ENCODE data around the gene SCIMP. TPM values are rescaled to one million over a fixed set of nuclear protein-coding genes. Genes with fewer than 3 reads are reported as not detected.
"Not testable (repeated sequence)": the region's sequence is repeated elsewhere in the genome, so short reads cannot be mapped to it uniquely, and the experiment has no call there.

Gene SCIMP
- total RNA-seq, 1 donor from 2014 or later, result not detected

DNA sequence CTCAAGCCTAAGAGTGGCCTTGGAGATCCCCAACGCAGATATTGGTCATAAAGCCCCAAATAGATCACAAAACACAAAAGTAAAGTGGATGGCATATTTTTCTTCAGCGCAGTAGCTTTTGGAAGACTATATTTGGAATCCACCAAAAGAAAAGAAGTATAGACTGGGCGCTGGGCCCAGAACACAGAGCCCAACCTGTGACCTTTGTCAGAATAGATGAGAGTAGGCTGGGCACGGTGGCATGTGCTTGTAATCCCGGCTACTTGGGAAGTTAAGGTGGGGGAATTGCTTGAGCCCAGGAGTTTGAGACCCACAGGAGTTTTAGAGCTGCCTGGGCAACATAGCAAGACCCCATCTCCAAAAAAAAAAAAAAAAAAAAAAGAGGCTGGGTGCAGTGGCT, 14.6 kb downstream of the SCIMP start:
- no peak for DNase-seq (ENCODE audit: extremely low spot score, unreplicated experiment)
- TF ChIP-seq, protein P1, sequence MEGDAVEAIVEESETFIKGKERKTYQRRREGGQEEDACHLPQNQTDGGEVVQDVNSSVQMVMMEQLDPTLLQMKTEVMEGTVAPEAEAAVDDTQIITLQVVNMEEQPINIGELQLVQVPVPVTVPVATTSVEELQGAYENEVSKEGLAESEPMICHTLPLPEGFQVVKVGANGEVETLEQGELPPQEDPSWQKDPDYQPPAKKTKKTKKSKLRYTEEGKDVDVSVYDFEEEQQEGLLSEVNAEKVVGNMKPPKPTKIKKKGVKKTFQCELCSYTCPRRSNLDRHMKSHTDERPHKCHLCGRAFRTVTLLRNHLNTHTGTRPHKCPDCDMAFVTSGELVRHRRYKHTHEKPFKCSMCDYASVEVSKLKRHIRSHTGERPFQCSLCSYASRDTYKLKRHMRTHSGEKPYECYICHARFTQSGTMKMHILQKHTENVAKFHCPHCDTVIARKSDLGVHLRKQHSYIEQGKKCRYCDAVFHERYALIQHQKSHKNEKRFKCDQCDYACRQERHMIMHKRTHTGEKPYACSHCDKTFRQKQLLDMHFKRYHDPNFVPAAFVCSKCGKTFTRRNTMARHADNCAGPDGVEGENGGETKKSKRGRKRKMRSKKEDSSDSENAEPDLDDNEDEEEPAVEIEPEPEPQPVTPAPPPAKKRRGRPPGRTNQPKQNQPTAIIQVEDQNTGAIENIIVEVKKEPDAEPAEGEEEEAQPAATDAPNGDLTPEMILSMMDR (IDR thresholded peaks at IDR 0.05), result no peak
- no peaks in the 10 kb centered on the region for H3K4me1 Mint-ChIP-seq (ENCODE audit: unreplicated experiment)
- no peak overlapping the region for H3K27ac Mint-ChIP-seq (ENCODE audit: unreplicated experiment)
- H3K9me3 Mint-ChIP-seq (ENCODE audit: unreplicated experiment), result no peaks in the 10 kb centered on the region
- no peak overlapping the region for H3K4me3 Mint-ChIP-seq (ENCODE audit: unreplicated experiment)
- H3K36me3 Mint-ChIP-seq (ENCODE audit: unreplicated experiment), result peaks cover 7% of the 10 kb centered on the region
- H3K27me3 Mint-ChIP-seq (ENCODE audit: unreplicated experiment), result no peaks in the 10 kb centered on the region

DNA sequence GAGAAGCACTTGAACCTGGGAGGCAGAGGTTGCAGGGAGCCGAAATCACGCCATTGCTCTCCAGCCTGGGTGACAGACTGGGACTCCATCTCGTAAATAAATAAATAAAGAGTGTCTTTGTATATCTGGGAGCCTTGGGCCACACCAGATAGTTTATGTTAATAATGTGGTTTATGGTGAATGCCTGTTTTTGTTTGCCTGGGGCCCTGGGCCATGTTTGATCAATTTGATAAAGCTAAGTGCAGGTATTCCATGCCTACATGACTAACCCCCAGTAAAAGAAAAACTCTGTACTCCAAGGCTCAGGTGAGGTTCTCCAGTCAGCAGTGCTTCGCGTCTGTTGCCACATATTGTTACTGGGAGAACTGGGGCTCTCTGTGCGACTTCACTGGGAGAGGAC, 15.1 kb downstream of the SCIMP start:
- H3K36me3 Mint-ChIP-seq (ENCODE audit: unreplicated experiment), result peaks cover 8% of the 10 kb centered on the region
- no peak overlapping the region for H3K4me3 Mint-ChIP-seq (ENCODE audit: unreplicated experiment)
- no peaks in the 10 kb centered on the region for H3K4me1 Mint-ChIP-seq (ENCODE audit: unreplicated experiment)
- no peak overlapping the region for H3K27ac Mint-ChIP-seq (ENCODE audit: unreplicated experiment)
- no peaks in the 10 kb centered on the region for H3K27me3 Mint-ChIP-seq (ENCODE audit: unreplicated experiment)
- DNase-seq (ENCODE audit: extremely low spot score, unreplicated experiment), result no peak
- TF ChIP-seq, protein P1 (IDR thresholded peaks at IDR 0.05), result no peak
- H3K9me3 Mint-ChIP-seq (ENCODE audit: unreplicated experiment), result no peaks in the 10 kb centered on the region

DNA sequence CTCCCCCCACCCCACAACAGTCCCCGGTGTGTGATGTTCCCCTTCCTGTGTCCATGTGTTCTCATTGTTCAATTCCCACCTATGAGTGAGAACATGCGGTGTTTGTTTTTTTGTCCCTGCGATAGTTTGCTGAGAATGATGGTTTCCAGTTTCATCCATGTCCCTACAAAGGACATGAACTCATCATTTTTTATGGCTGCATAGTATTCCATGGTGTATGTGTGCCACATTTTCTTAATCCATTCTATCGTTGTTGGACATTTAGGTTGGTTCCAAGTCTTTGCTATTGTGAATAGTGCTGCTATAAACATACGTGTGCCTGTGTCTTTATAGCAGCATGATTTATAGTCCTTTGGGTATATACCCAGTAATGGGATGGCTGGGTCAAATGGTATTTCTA, 17.1 kb downstream of the SCIMP start:
- not testable (repeated sequence) for H3K36me3 Mint-ChIP-seq (ENCODE audit: unreplicated experiment); H3K4me1 Mint-ChIP-seq (ENCODE audit: unreplicated experiment); H3K4me3 Mint-ChIP-seq (ENCODE audit: unreplicated experiment); DNase-seq (ENCODE audit: extremely low spot score, unreplicated experiment); H3K9me3 Mint-ChIP-seq (ENCODE audit: unreplicated experiment); H3K27ac Mint-ChIP-seq (ENCODE audit: unreplicated experiment); H3K27me3 Mint-ChIP-seq (ENCODE audit: unreplicated experiment)

DNA sequence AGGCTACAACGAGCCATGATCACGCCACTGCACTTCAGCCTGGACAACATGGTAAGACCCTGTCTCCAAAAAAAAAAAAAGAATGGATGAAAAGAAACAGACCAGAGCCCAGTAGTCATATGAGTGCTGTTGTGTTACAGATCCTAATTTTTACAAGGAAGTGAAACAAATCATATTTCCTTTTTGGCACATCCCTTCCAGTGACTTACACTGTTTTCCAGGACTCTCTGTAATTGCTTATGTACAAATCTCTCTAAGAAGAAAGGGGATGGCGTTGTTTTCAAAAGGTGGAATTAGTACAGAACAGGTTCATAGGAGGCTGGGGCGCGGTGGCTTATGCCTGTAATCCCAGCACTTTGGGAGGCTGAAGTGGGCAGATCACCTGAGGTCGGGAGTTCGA, 23.2 kb downstream of the SCIMP start:
- H3K27ac Mint-ChIP-seq (ENCODE audit: unreplicated experiment), result no peak overlapping the region
- no peak for DNase-seq (ENCODE audit: extremely low spot score, unreplicated experiment)
- no peaks in the 10 kb centered on the region for H3K9me3 Mint-ChIP-seq (ENCODE audit: unreplicated experiment)
- TF ChIP-seq, protein P1 (IDR thresholded peaks at IDR 0.05), result no peak
- no peaks in the 10 kb centered on the region for H3K27me3 Mint-ChIP-seq (ENCODE audit: unreplicated experiment)
- no peaks in the 10 kb centered on the region for H3K4me1 Mint-ChIP-seq (ENCODE audit: unreplicated experiment)
- no peak overlapping the region for H3K4me3 Mint-ChIP-seq (ENCODE audit: unreplicated experiment)
- peaks cover 11% of the 10 kb centered on the region for H3K36me3 Mint-ChIP-seq (ENCODE audit: unreplicated experiment)

DNA sequence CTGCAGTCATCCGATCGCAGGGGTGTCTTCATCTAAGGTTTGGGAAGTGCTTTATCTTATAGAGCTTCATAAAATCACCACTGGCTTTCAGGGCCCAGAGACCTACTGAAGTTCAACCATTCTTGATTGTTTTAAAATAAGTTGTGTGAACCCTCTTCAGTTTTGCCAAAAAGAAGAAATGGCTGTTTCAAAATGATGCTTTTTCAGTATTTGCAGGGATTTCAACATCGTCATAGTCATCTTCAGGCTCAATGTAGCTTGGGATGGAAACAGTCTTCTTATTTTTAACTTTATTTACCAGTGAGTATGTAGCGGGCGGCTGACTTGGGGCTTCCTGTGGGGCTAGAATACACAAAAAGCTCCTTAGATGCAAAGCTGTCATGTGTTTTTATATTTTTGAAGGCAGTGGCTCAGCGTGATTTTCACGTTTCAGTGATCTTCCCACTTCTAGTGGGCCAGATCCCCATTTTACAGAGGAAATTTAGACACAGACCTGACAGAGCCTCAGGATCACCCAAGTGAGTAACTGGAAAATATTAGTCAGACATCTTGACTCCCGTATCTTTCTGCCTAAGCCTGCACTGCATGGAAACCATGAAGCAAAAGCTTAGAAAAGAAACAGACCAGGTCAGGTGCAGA, 23.9 kb downstream of the SCIMP start:
- H3K27ac Mint-ChIP-seq (ENCODE audit: unreplicated experiment), result no peak overlapping the region
- TF ChIP-seq, protein P1 (IDR thresholded peaks at IDR 0.05), result no peak
- H3K4me3 Mint-ChIP-seq (ENCODE audit: unreplicated experiment), result no peak overlapping the region
- H3K4me1 Mint-ChIP-seq (ENCODE audit: unreplicated experiment), result no peaks in the 10 kb centered on the region
- no peaks in the 10 kb centered on the region for H3K9me3 Mint-ChIP-seq (ENCODE audit: unreplicated experiment)
- peaks cover 11% of the 10 kb centered on the region for H3K36me3 Mint-ChIP-seq (ENCODE audit: unreplicated experiment)
- H3K27me3 Mint-ChIP-seq (ENCODE audit: unreplicated experiment), result no peaks in the 10 kb centered on the region
- no peak for DNase-seq (ENCODE audit: extremely low spot score, unreplicated experiment)

DNA sequence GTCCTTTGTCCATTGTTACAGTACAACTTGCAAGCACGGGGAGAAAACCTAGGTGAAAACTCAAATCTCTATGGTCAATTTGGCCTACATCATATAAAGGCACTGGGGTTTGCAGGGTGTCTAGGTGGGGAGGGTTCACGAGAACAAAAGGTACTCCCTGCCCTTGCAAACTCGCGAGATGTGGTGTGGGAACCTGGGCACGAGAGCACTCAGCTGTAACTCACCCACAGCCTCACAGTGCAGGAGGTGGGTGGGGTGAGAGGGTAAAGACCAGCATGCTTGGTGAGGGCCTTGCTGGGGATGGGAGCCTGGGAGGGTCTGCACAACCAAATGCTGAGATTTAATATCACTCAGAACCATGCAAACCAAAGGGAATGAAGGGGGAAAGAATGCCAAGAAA, 24.6 kb downstream of the SCIMP start:
- Mint-ChIP-seq H3K27me3 (ENCODE audit: unreplicated experiment) (no peaks in the 10 kb centered on the region), H3K27ac (ENCODE audit: unreplicated experiment) (no peak overlapping the region), H3K36me3 (ENCODE audit: unreplicated experiment) (peaks cover 11% of the 10 kb centered on the region), H3K9me3 (ENCODE audit: unreplicated experiment) (no peaks in the 10 kb centered on the region), H3K4me3 (ENCODE audit: unreplicated experiment) (no peak overlapping the region), H3K4me1 (ENCODE audit: unreplicated experiment) (no peaks in the 10 kb centered on the region)
- TF ChIP-seq, protein P1 (IDR thresholded peaks at IDR 0.05), result no peak
- no peak for DNase-seq (ENCODE audit: extremely low spot score, unreplicated experiment)
